ENCODE measurements around the gene IFNGR2. TPM values are rescaled to one million over a fixed set of nuclear protein-coding genes. Genes with fewer than 3 reads are reported as not detected.

Gene IFNGR2
- total and polyA plus RNA-seq, 2 donors from 2014 or later: 57.6 to 68.3 TPM

GRCh38 chr21:33433425-33434114 is 30.4 kb downstream of the IFNGR2 start:
- H3K4me3 ChIP-seq (ENCODE audit: low read length in 3 of 3): no peak overlapping the region
- H3K4me1 ChIP-seq (ENCODE audit: control insufficient read depth in 2 of 3, insufficient read depth in 2 of 3, low read depth in 1 of 3, low read length in 3 of 3): peaks cover 0 to 2% (median 0%) of the 10 kb centered on the region in 3 donors
- peaks cover 6 to 69% (median 33%) of the 10 kb centered on the region in 3 donors for H3K36me3 ChIP-seq (ENCODE audit: control insufficient read depth in 2 of 3, insufficient read depth in 3 of 3, low read length in 3 of 3)
- H3K27me3 ChIP-seq (ENCODE audit: control insufficient read depth, insufficient read depth, low read length): no peaks in the 10 kb centered on the region
- H3K9ac ChIP-seq (ENCODE audit: low read length in 3 of 3): no peak overlapping the region
- no peak for TF ChIP-seq CTCF (IDR thresholded peaks at IDR 0.05; ENCODE audit: borderline replicate concordance, extremely low read depth, insufficient read depth)
- FAIRE-seq: no peak
- H3K9me3 ChIP-seq (ENCODE audit: control insufficient read depth in 2 of 3, insufficient read depth in 1 of 3, low read length in 3 of 3): no peaks in the 10 kb centered on the region
- intact Hi-C loops (cut with DNase I): loop anchor here (10.0 kb wide), 1 partner anchor 59 kb away; no protein-coding TSS in a partner anchor
- no peak for DNase-seq
- peak overlapping the region in 1 of 2 donors; percentile 14 for H3K27ac ChIP-seq (ENCODE audit: low read depth in 2 of 2, low read length in 2 of 2)

DNA sequence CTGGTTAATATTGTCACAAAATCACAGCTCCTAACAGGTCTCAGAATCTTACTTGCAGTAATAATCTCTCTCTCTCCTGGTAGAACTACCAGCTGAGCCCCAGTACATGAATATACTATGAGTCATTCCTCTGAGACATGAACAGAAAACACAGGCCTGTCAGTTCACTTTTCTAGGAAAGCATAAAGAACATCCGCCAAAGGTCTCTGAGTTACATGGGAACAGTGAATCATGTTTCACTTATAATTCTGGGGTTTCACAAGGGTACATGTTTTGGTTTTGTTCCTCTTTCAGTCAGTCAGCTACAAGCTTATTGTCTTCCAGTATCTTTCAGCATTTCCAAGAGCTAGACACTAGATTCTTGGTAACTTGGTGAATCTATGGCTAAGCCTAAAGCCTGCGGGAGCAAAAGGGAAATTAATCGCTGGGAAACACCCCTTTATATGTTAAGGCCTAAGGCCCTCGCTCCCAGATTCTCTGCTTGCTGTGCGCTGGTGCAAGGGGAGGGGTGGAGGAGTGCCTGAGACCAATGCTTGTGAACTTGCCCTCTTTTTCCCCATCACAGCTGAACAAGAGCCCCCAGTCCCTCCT is 31.7 kb downstream of the IFNGR2 start:
- Histone ChIP-seq H3K36me3 (ENCODE audit: control insufficient read depth in 2 of 3, insufficient read depth in 3 of 3, low read length in 3 of 3) (peaks cover 6 to 63% (median 26%) of the 10 kb centered on the region in 3 donors), H3K9me3 (ENCODE audit: control insufficient read depth in 2 of 3, insufficient read depth in 1 of 3, low read length in 3 of 3) (no peaks in the 10 kb centered on the region), H3K4me1 (ENCODE audit: control insufficient read depth in 2 of 3, insufficient read depth in 2 of 3, low read depth in 1 of 3, low read length in 3 of 3) (peaks cover 0 to 2% (median 0%) of the 10 kb centered on the region in 3 donors), H3K27ac (ENCODE audit: low read depth in 2 of 2, low read length in 2 of 2) (peak overlapping the region in 1 of 2 donors; percentile 53), H3K4me3 (ENCODE audit: low read length in 3 of 3) (no peak overlapping the region), H3K27me3 (ENCODE audit: control insufficient read depth, insufficient read depth, low read length) (no peaks in the 10 kb centered on the region), H3K9ac (ENCODE audit: low read length in 3 of 3) (no peak overlapping the region)
- DNase-seq (peak in 2 of 5 donors; percentile 11 to 28), FAIRE-seq (no peak)
- TF ChIP-seq CTCF (IDR thresholded peaks at IDR 0.05; ENCODE audit: borderline replicate concordance, extremely low read depth, insufficient read depth): no peak
- intact Hi-C loops (cut with DNase I): loop anchor here (10.0 kb wide), 1 partner anchor 60 kb away; no protein-coding TSS in a partner anchor

GRCh38 chr21:33437140-33437539 is 33.9 kb downstream of the IFNGR2 start:
- TF ChIP-seq CTCF (IDR thresholded peaks at IDR 0.05; ENCODE audit: borderline replicate concordance, extremely low read depth, insufficient read depth): no peak
- Histone ChIP-seq H3K27me3 (ENCODE audit: control insufficient read depth, insufficient read depth, low read length) (no peaks in the 10 kb centered on the region), H3K4me1 (ENCODE audit: control insufficient read depth in 2 of 3, insufficient read depth in 2 of 3, low read depth in 1 of 3, low read length in 3 of 3) (peaks cover 0 to 4% (median 0%) of the 10 kb centered on the region in 3 donors), H3K9me3 (ENCODE audit: control insufficient read depth in 2 of 3, insufficient read depth in 1 of 3, low read length in 3 of 3) (no peaks in the 10 kb centered on the region), H3K36me3 (ENCODE audit: control insufficient read depth in 2 of 3, insufficient read depth in 3 of 3, low read length in 3 of 3) (peaks cover 6 to 54% (median 26%) of the 10 kb centered on the region in 3 donors), H3K27ac (ENCODE audit: low read depth in 2 of 2, low read length in 2 of 2) (no peak overlapping the region), H3K4me3 (ENCODE audit: low read length in 3 of 3) (no peak overlapping the region), H3K9ac (ENCODE audit: low read length in 3 of 3) (no peak overlapping the region)
- FAIRE-seq (no peak), DNase-seq (no peak)
- intact Hi-C loops (cut with DNase I): loop anchor here (10.0 kb wide), 1 partner anchor 62 kb away; no protein-coding TSS in a partner anchor

All from kidney (tissue), 14 donors.